Muscle of leg (tissue), 16 donors: ENCODE results near the gene C2CD2L. TPM values are rescaled to one million over a fixed set of nuclear protein-coding genes. Genes with fewer than 3 reads are reported as not detected.
"Not testable (repeated sequence)": the region's sequence is repeated elsewhere in the genome, so short reads cannot be mapped to it uniquely, and the experiment has no call there.

Source experiments
- DNase-seq: peaks from one replicate; pipeline ENCODE4 v3.0.0; 2013
- H3K27ac ChIP-seq: one replicate; pipeline ENCODE4 v1.5.1; 2013; ENCODE audit warnings: mild to moderate bottlenecking, low read length, control low read depth
- H3K27me3 ChIP-seq: one replicate; pipeline ENCODE4 v1.6.1; 2013; ENCODE audit warnings: low read length; ENCODE audit not compliant: control insufficient read depth, insufficient read depth
- H3K36me3 ChIP-seq: one replicate; pipeline ENCODE4 v1.6.1; 2013; ENCODE audit warnings: low read length; ENCODE audit not compliant: control insufficient read depth, insufficient read depth
- H3K4me1 ChIP-seq: one replicate; pipeline ENCODE4 v1.6.1; 2013; ENCODE audit warnings: low read length; ENCODE audit not compliant: control insufficient read depth, insufficient read depth
- H3K4me3 ChIP-seq: one replicate; pipeline ENCODE4 v1.5.1; 2013; ENCODE audit warnings: low read length, control low read depth
- H3K9me3 ChIP-seq: replicated peaks from 2 replicates; pipeline ENCODE4 v1.6.1; 2013; ENCODE audit warnings: low read depth, low read length; ENCODE audit not compliant: control insufficient read depth
- WGBS: methylation state at CpG from one replicate; pipeline ENCODE4 v1.1.5; 2013; ENCODE audit warnings: missing lambda C conversion rate; ENCODE audit not compliant: insufficient coverage; 5-methylcytosine and 5-hydroxymethylcytosine counted together
- long read RNA-seq, 11 donors: transcript quantifications; one replicate each; lab custom pipeline, GENCODE V29; 2026
- polyA plus RNA-seq, 8 donors: library from polyadenylated mRNA; unstranded; fragments of 120-200 nt; gene quantifications; one replicate each; pipeline versions ENCODE4 v1.2.1 to v1.2.3, GENCODE V29; 2013; ENCODE audit warnings: inconsistent platforms in 1 of 8, low replicate concordance in 1 of 8; ENCODE audit not compliant: insufficient read length in 8 of 8, insufficient read depth in 1 of 8
- total RNA-seq: library from RNA; stranded (reverse); fragments of 120-200 nt; gene quantifications from one replicate; pipeline ENCODE4 v1.2.4, GENCODE V29; 2013

Gene C2CD2L
- total RNA-seq (4.3 TPM), polyA plus RNA-seq (1 to 10 TPM; 6.6 to 9.4 (median 7.6) TPM)
- long read RNA-seq, donor 1 = 0 reads
- long read RNA-seq, donor 2 = 0 reads
- long read RNA-seq, donor 3 = 0 reads
- long read RNA-seq, donor 4 = 0 reads
- long read RNA-seq, donor 5 = 0 reads
- long read RNA-seq, donor 6 = 0 reads
- long read RNA-seq, donor 7 = 0 reads
- long read RNA-seq, donor 8 = 0 reads
- long read RNA-seq, donor 9 = 0 reads
- long read RNA-seq, donor 10, partial matches to known transcripts = 0 of 1 reads
- long read RNA-seq, donor 10, other reads (novel, unspliced or antisense) = 0 of 1 reads
- long read RNA-seq, donor 11 = 0 reads

DNA sequence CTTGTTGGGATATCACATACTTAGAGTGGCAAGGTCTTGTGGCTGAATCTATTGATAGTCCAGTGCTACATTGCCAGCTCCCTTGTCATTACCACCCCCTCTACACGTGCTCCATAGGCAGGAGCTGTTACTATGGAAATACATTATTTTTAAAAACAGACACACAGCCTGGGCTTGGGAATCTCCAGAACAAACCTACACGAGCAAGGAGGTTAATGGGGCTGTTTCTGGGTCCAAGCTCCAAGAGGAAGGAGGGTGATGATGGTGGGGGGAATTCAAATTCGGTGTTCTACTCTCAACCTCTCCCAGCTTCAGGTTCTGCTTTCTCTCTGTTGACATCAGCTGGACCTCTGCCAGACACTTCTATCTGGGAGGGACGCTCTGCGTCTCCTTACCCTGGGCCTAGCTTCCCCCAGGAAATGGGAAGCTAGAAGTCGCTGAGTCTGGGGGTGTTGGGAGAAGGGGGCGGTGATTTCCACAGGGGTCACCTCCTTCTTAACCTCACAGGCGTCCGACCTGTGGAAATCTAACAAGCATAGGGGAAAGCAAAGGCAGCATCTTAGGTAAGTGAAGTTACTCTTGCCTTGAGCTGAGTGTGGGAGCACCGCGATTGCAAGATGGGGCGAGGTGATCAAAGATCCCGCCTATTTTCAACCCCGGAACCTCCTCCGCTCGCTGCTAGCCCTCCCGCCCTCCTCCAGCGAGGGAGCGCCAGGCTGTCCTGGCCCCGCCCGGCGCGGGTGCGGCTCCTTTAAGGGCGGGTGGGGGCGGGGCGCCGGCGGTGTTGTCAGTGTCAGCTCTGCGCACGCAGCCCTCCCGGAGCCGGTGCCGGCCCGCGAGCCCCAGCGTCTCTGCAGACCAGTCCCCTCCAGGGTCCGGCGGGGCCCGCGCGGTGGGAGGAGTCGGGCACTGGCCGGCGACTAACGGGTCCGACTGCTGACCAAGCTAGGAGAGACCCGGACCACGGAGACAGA is at the start of gene C2CD2L:
TSS of gene C2CD2L (plus strand) at position 781 of the 974 bp plus-strand sequence. CDS start 398 bp downstream, outside the sequence.
- Histone ChIP-seq H3K4me1 (peaks cover 35% of the 10 kb centered on the region), H3K27me3 (no peaks in the 10 kb centered on the region), H3K36me3 (peaks cover 22% of the 10 kb centered on the region), H3K4me3 (peak within 1 kb of the TSS; percentile 81), H3K9me3 (no peaks in the 10 kb centered on the region), H3K27ac (peak within 1 kb of the TSS; percentile 79)
- WGBS = 0% methylated on average over 40 of the region's 49 CpGs
- DNase-seq = peak; percentile 96

- Histone ChIP-seq H3K36me3 (peaks cover 16% of the 10 kb centered on the region), H3K4me1 (peaks cover 18% of the 10 kb centered on the region)
- not testable (repeated sequence) for H3K9me3 ChIP-seq, H3K27me3 ChIP-seq, DNase-seq, H3K27ac ChIP-seq, H3K4me3 ChIP-seq
- 80% methylated on average over 1 of the region's 35 CpGs for WGBS
Measured at GRCh38 chr11:119059128-119059527, 48.0 kb upstream of the C2CD2L start.

DNA sequence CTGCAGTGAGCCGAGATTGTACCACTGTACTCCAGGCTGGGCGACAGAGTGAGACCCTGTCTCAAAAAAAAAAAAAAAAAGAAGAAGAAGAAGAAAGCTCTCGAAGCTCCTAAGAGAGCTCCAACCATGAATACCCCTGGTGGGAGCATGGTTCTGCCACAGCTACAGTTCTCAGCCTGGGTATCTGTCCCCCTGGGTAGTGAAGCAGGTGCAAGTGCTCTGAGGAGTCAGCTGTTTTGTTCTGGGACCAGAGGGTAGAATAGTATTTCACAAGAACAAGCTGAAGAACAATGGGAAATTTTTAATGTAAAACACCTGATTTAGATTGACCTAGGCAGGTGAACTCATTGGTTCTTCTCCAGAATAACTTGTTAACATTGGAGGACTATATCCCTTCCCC is 45.9 kb upstream of the C2CD2L start:
- Histone ChIP-seq H3K27me3 (no peaks in the 10 kb centered on the region), H3K9me3 (no peaks in the 10 kb centered on the region), H3K27ac (no peak overlapping the region), H3K4me3 (no peak overlapping the region), H3K4me1 (peaks cover 10% of the 10 kb centered on the region), H3K36me3 (no peaks in the 10 kb centered on the region)
- DNase-seq = no peak
- WGBS = 100% methylated on average over 1 of the region's 3 CpGs

DNA sequence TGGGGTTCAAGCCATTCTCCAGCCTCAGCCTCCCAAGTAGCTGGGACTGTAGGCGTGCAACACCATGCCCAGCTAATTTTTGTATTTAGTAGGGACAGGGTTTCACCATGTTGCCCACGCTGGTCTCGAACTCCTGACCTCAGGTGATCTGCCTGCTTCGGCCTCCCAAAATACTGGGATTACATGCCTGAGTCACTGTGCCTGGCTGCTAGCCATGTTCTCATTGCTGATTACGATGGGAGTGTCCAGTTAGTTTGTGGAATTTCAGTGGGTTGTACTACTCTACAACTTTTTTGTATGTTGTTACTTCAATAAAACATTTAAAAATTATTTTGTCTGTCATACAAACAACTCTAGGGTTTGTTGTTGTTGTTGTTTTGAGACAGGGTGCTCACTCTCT is 44.4 kb upstream of the C2CD2L start:
- Histone ChIP-seq H3K4me1 (peaks cover 12% of the 10 kb centered on the region), H3K36me3 (no peaks in the 10 kb centered on the region), H3K27ac (no peak overlapping the region), H3K27me3 (no peaks in the 10 kb centered on the region), H3K9me3 (no peaks in the 10 kb centered on the region), H3K4me3 (no peak overlapping the region)
- DNase-seq = no peak
- 81% methylated on average over 3 of the region's 5 CpGs for WGBS

DNA sequence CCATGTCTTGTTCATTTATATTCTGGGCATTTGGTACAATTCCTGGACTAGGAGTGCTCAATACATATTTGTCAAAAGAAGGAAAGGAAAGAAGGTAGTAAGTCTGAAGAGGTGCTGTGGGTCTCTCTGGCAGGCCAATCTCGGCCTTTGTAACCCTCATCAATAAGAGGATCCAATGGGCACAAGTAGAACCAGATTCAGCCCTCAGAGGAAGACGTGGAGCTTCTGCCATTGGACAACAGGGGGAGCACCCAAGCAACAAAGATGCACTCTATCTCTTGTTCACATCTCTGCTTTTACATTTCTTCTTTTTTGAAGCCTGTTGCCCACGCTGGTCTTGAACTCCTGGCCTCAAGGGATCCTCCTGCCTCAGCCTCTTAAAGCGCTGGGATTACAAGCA is 41.8 kb upstream of the C2CD2L start:
- 40% methylated on average over 4 of the region's 4 CpGs for WGBS
- no peak overlapping the region for H3K27ac ChIP-seq
- no peaks in the 10 kb centered on the region for H3K27me3 ChIP-seq
- H3K9me3 ChIP-seq = no peaks in the 10 kb centered on the region
- H3K4me3 ChIP-seq = no peak overlapping the region
- H3K36me3 ChIP-seq = peaks cover 11% of the 10 kb centered on the region
- DNase-seq = no peak
- H3K4me1 ChIP-seq = peaks cover 12% of the 10 kb centered on the region

- peak within 1 kb of the TSS; percentile 99 for H3K4me3 ChIP-seq
- WGBS = under 1% methylated on average over 40 of the region's 49 CpGs
- no peaks in the 10 kb centered on the region for H3K9me3 ChIP-seq
- peak; percentile 98 for DNase-seq
- H3K4me1 ChIP-seq = peaks cover 12% of the 10 kb centered on the region
- H3K27ac ChIP-seq = peak within 1 kb of the TSS; percentile 98
- H3K27me3 ChIP-seq = no peaks in the 10 kb centered on the region
- H3K36me3 ChIP-seq = peaks cover 27% of the 10 kb centered on the region
Measured at GRCh38 chr11:119067371-119068222, 39.5 kb upstream of the C2CD2L start, which contains the start of gene VPS11. Gene VPS11, plus strand, starts transcription at chr11:119067818. Its CDS starts 6 bp downstream, at chr11:119067824.

DNA sequence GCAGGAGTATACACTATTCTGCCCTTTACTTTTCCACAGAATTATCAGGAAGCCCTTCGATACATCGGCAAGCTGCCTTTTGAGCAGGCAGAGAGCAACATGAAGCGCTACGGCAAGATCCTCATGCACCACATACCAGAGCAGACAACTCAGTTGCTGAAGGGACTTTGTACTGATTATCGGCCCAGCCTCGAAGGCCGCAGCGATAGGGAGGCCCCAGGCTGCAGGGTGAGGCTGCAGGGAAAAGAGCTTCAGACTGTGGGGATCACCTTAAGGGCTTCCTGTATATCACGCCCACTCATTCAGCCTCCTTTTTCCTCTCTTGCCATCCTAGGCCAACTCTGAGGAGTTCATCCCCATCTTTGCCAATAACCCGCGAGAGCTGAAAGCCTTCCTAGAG is 29.3 kb upstream of the C2CD2L start:
- Histone ChIP-seq H3K9me3 (no peaks in the 10 kb centered on the region), H3K4me3 (no peak overlapping the region), H3K27ac (no peak overlapping the region), H3K27me3 (no peaks in the 10 kb centered on the region), H3K36me3 (peaks cover 81% of the 10 kb centered on the region), H3K4me1 (no peaks in the 10 kb centered on the region)
- DNase-seq = no peak
- WGBS = 96% methylated on average over 10 of the region's 11 CpGs

DNA sequence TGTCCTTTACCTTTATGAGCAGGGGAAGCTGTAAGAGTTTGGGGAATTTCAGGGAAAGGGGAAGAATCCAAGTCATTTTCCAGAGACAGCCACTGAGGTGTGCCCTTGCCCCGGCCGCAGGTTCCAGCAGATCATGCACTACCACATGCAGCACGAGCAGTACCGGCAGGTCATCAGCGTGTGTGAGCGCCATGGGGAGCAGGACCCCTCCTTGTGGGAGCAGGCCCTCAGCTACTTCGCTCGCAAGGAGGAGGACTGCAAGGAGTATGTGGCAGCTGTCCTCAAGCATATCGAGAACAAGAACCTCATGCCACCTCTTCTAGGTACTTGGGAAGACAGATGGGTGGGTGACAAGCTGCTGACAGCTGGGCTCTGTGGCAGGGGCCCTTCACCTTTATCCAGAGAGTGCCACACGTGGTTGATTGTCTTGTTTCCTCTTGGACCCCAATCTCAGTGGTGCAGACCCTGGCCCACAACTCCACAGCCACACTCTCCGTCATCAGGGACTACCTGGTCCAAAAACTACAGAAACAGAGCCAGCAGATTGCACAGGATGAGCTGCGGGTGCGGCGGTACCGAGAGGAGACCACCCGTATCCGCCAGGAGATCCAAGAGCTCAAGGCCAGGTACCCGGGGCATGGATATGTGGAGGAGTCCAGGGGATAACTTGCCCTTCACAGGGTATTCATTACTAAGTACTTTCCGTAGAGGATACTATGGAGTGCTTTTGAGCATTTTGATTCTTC is 28.3 kb upstream of the C2CD2L start:
- WGBS = 90% methylated on average over 12 of the region's 19 CpGs

GRCh38 chr11:119081682-119082260 is 25.4 kb upstream of the C2CD2L start:
- DNase-seq = no peak
- no peaks in the 10 kb centered on the region for H3K27me3 ChIP-seq
- H3K36me3 ChIP-seq = peaks cover 55% of the 10 kb centered on the region
- peaks cover 16% of the 10 kb centered on the region for H3K4me1 ChIP-seq
- H3K4me3 ChIP-seq = no peak overlapping the region
- no peak overlapping the region for H3K27ac ChIP-seq
- H3K9me3 ChIP-seq = no peaks in the 10 kb centered on the region
- WGBS = 80% methylated on average over 1 of the region's 7 CpGs

More for the DNA sequence above, 28.3 kb upstream of the C2CD2L start:
- H3K27ac ChIP-seq = no peak overlapping the region
- no peaks in the 10 kb centered on the region for H3K27me3 ChIP-seq
- no peaks in the 10 kb centered on the region for H3K9me3 ChIP-seq
- H3K4me1 ChIP-seq = no peaks in the 10 kb centered on the region
- peaks cover 71% of the 10 kb centered on the region for H3K36me3 ChIP-seq
- H3K4me3 ChIP-seq = no peak overlapping the region
- DNase-seq = no peak
